Parathyroid adenoma (tissue), 2 donors: ENCODE results near the gene OR11H7.

ENCODE experiments used
- H2AFZ ChIP-seq: fragments of 300-600 bp; sonication (generic); one replicate; pipeline ENCODE4 v1.7.0; 2017; ENCODE audit warnings: antibody characterized with exemption, mild to moderate bottlenecking
- H3K27ac ChIP-seq: fragments of 300-600 bp; sonication (generic); one replicate; pipeline ENCODE4 v1.7.0; 2017
- H3K27me3 ChIP-seq: fragments of 300-600 bp; sonication (generic); one replicate; pipeline ENCODE4 v1.7.0; 2017; ENCODE audit warnings: low read length; ENCODE audit not compliant: control insufficient read depth, insufficient read depth
- H3K36me3 ChIP-seq: fragments of 300-600 bp; sonication (generic); one replicate; pipeline ENCODE4 v1.7.0; 2017; ENCODE audit warnings: low read length; ENCODE audit not compliant: control insufficient read depth, insufficient read depth
- H3K4me1 ChIP-seq: fragments of 300-600 bp; sonication (generic); one replicate; pipeline ENCODE4 v1.7.0; 2017; ENCODE audit warnings: control low read depth
- H3K4me2 ChIP-seq: fragments of 300-600 bp; sonication (generic); one replicate; pipeline ENCODE4 v1.7.0; 2017; ENCODE audit warnings: low read length
- H3K4me3 ChIP-seq: fragments of 300-600 bp; sonication (generic); one replicate; pipeline ENCODE4 v1.7.0; 2017; ENCODE audit warnings: low read depth, low read length
- H3K79me2 ChIP-seq: fragments of 300-600 bp; sonication (generic); one replicate; pipeline ENCODE4 v1.7.0; 2017; ENCODE audit warnings: control low read depth
- H3K9ac ChIP-seq: fragments of 300-600 bp; sonication (generic); one replicate; pipeline ENCODE4 v1.7.0; 2017; ENCODE audit warnings: mild to moderate bottlenecking
- H3K9me3 ChIP-seq: fragments of 300-600 bp; sonication (generic); one replicate; pipeline ENCODE4 v1.7.0; 2017; ENCODE audit warnings: low read length; ENCODE audit not compliant: control insufficient read depth
- CTCF ChIP-seq: fragments of 300-600 bp; sonication (generic); IDR thresholded peaks from one replicate; pipeline ENCODE4 v1.7.0; 2017; ENCODE audit warnings: antibody characterized with exemption, mild to moderate bottlenecking
- donor health status: primary hyperparathyroidism.

The OR11H7 gene

GRCh38 chr14:20228681-20229080, at the start of gene OR11H7:
Gene OR11H7 (plus strand): TSS chr14:20228981.
- H3K4me3 ChIP-seq, result no peak within 1 kb of the TSS
- no peaks in the 10 kb centered on the region for H3K27me3 ChIP-seq
- no peaks in the 10 kb centered on the region for H3K4me1 ChIP-seq
- no peak within 1 kb of the TSS for H3K9ac ChIP-seq
- no peak within 1 kb of the TSS for H2AFZ ChIP-seq
- no peak for TF ChIP-seq CTCF
- H3K79me2 ChIP-seq, result no peaks in the 10 kb centered on the region
- H3K9me3 ChIP-seq, result no peaks in the 10 kb centered on the region
- no peak within 1 kb of the TSS for H3K27ac ChIP-seq
- no peak within 1 kb of the TSS for H3K4me2 ChIP-seq
- H3K36me3 ChIP-seq, result no peaks in the 10 kb centered on the region

GRCh38 chr14:20179218-20179617, 49.6 kb upstream of the OR11H7 start:
- Histone ChIP-seq H3K27me3 (no peaks in the 10 kb centered on the region), H3K9me3 (no peaks in the 10 kb centered on the region), H3K36me3 (no peaks in the 10 kb centered on the region), H2AFZ (no peak overlapping the region), H3K27ac (no peak overlapping the region), H3K9ac (no peak overlapping the region), H3K4me2 (no peak overlapping the region), H3K4me1 (no peaks in the 10 kb centered on the region), H3K4me3 (no peak overlapping the region), H3K79me2 (no peaks in the 10 kb centered on the region)
- no peak for TF ChIP-seq CTCF

GRCh38 chr14:20179880-20180279, 48.9 kb upstream of the OR11H7 start:
- Histone ChIP-seq H2AFZ (no peak overlapping the region), H3K9ac (no peak overlapping the region), H3K9me3 (no peaks in the 10 kb centered on the region), H3K4me1 (no peaks in the 10 kb centered on the region), H3K79me2 (no peaks in the 10 kb centered on the region), H3K4me2 (no peak overlapping the region), H3K27me3 (no peaks in the 10 kb centered on the region), H3K4me3 (no peak overlapping the region), H3K36me3 (no peaks in the 10 kb centered on the region), H3K27ac (no peak overlapping the region)
- no peak for TF ChIP-seq CTCF

- Histone ChIP-seq H3K9me3 (no peaks in the 10 kb centered on the region), H3K4me2 (no peak overlapping the region), H3K27ac (no peak overlapping the region), H3K36me3 (no peaks in the 10 kb centered on the region), H3K4me1 (no peaks in the 10 kb centered on the region), H2AFZ (no peak overlapping the region), H3K79me2 (no peaks in the 10 kb centered on the region), H3K9ac (no peak overlapping the region), H3K27me3 (no peaks in the 10 kb centered on the region), H3K4me3 (no peak overlapping the region)
- no peak for TF ChIP-seq CTCF
Observed at GRCh38 chr14:20180486-20180885, 48.3 kb upstream of the OR11H7 start.

- no peak overlapping the region for H3K27ac ChIP-seq
- H3K79me2 ChIP-seq, result no peaks in the 10 kb centered on the region
- H3K9ac ChIP-seq, result no peak overlapping the region
- TF ChIP-seq CTCF, result no peak
- no peaks in the 10 kb centered on the region for H3K9me3 ChIP-seq
- H3K36me3 ChIP-seq, result no peaks in the 10 kb centered on the region
- H3K27me3 ChIP-seq, result no peaks in the 10 kb centered on the region
- no peak overlapping the region for H3K4me3 ChIP-seq
- no peak overlapping the region for H3K4me2 ChIP-seq
- no peak overlapping the region for H2AFZ ChIP-seq
- H3K4me1 ChIP-seq, result no peaks in the 10 kb centered on the region
Observed at GRCh38 chr14:20184181-20184580, 44.6 kb upstream of the OR11H7 start.
